Thymus (tissue), 14 donors: Measurements from ENCODE around the gene TMEM255B. TPM values are rescaled to one million over a fixed set of nuclear protein-coding genes. Genes with fewer than 3 reads are reported as not detected.
"Not testable (repeated sequence)": the region's sequence is repeated elsewhere in the genome, so short reads cannot be mapped to it uniquely, and the experiment has no call there.

Experiments
- DNase-seq, 9 donors: peaks; one replicate each; pipeline ENCODE4 v3.0.0-alpha.2; 2013; ENCODE audit warnings: low spot score in 9 of 9, low read depth in 6 of 9, missing footprints in 1 of 9
- H3K27ac ChIP-seq, 2 donors: one replicate each; pipeline ENCODE4 v1.5.1; 2013; ENCODE audit warnings: control low read depth in 1 of 2, low read depth in 1 of 2, low read length in 1 of 2, mild to moderate bottlenecking in 1 of 2, moderate library complexity in 1 of 2
- H3K27me3 ChIP-seq, 2 donors: one replicate each; pipeline ENCODE4 v1.5.1; 2013; ENCODE audit warnings: low read length in 1 of 2; ENCODE audit not compliant: control insufficient read depth in 2 of 2, insufficient read depth in 1 of 2
- H3K36me3 ChIP-seq, 2 donors: one replicate each; pipeline ENCODE4 v1.5.1; 2013; ENCODE audit warnings: low read length in 1 of 2, mild to moderate bottlenecking in 1 of 2, moderate library complexity in 1 of 2; ENCODE audit not compliant: control insufficient read depth in 2 of 2, insufficient read depth in 2 of 2
- H3K4me1 ChIP-seq, 2 donors: one replicate each; pipeline ENCODE4 v1.5.1; 2013; ENCODE audit warnings: low read length in 2 of 2; ENCODE audit not compliant: control insufficient read depth in 2 of 2, insufficient read depth in 2 of 2
- H3K4me3 ChIP-seq, 2 donors: one replicate each; pipeline ENCODE4 v1.5.1; 2013; ENCODE audit warnings: low read length in 2 of 2, control low read depth in 1 of 2, mild to moderate bottlenecking in 1 of 2
- H3K9me3 ChIP-seq, 2 donors: one replicate each; pipeline ENCODE4 v1.5.1; 2013; ENCODE audit warnings: low read length in 1 of 2, mild to moderate bottlenecking in 1 of 2; ENCODE audit not compliant: control insufficient read depth in 2 of 2, insufficient read depth in 1 of 2
- WGBS: extraction: QIAGEN DNeasy Blood & Tissue Kit; methylation state at CpG from one replicate; pipeline ENCODE4 v1.1.7; 2013; 5-methylcytosine and 5-hydroxymethylcytosine counted together
- long read RNA-seq, 10 donors: transcript quantifications; one replicate each; lab custom pipeline, GENCODE V29; 2026
- polyA plus RNA-seq: library from polyadenylated mRNA; stranded (reverse); fragments of 200-250 nt; gene quantifications from one replicate; pipeline ENCODE4 v1.2.3, GENCODE V29; 2013
- total RNA-seq: library from RNA; stranded (reverse); fragments of 120-200 nt; gene quantifications from one replicate; pipeline ENCODE4 v1.2.4, GENCODE V29; 2013
- donor health status: healthy.

The TMEM255B gene
- total RNA-seq (0.61 TPM), polyA plus RNA-seq (7.2 TPM)
- long read RNA-seq, donor 1, result 0 reads
- long read RNA-seq, donor 2, result 0 reads
- long read RNA-seq, donor 3, result 0 reads
- long read RNA-seq, donor 4, result 0 reads
- long read RNA-seq, donor 5, full-length matches to known transcripts, result 4 of 4 reads
- long read RNA-seq, donor 5, partial matches to known transcripts, result 0 of 4 reads
- long read RNA-seq, donor 5, other reads (novel, unspliced or antisense), result 0 of 4 reads
- long read RNA-seq, donor 6, partial matches to known transcripts, result 0 of 1 reads
- long read RNA-seq, donor 6, other reads (novel, unspliced or antisense), result 0 of 1 reads
- long read RNA-seq, donor 7, result 0 reads
- long read RNA-seq, donor 8, result 0 reads
- long read RNA-seq, donor 9, result 0 reads
- long read RNA-seq, donor 10, result 0 reads

DNA sequence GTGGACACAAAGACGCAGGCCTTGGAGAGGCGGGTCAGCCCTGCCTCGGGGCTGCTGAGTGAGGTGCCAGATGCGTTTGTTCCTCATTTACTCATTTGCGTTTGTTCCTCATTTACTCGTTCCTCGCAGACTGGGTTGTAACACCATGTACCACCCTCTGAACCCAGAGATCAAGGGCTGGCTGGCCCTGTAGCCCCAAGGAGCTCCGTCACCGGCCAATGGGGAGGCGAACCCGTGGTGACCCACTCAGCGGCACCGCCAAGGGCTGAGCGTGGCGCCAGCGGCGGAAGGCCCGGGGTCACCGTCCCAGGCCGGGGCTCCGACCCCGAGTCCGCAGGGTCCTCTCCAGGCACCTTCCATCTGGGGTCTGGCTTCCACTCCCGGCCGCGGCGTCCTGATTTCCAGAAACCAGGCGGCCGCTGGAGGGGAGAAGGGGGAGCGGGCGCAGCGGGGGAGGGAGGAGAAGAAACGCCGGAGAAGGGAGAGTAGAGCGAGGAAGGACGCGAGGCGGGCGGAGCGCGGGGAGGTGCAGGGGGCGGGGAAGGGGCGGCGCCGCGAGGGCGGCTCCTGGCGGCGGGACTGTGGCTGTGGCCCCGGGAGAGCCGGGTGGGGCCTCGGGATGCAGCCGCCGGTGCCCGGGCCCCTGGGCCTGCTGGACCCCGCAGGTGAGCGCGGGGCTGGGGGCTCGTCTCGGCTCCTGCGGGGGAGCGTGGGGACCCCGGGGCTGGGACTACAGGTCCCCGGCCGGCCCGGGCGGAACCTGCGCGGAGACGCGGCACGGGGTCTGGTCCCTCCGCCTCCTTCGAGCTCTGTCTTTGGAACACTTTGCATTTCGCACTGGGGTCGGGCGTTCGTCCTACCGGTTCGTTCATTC is at the start of gene TMEM255B:
Gene TMEM255B, plus strand, starts transcription at position 576 of the 874 bp plus-strand sequence. Its CDS starts 44 bp downstream, at position 620.
- Histone ChIP-seq H3K4me3 (peak within 1 kb of the TSS; percentile 48 to 56), H3K27ac (peak within 1 kb of the TSS in 1 of 2 donors; percentile 48), H3K36me3 (no peaks in the 10 kb centered on the region), H3K27me3 (peaks cover 16 to 73% of the 10 kb centered on the region in 2 donors), H3K9me3 (no peaks in the 10 kb centered on the region), H3K4me1 (peaks cover 3 to 15% of the 10 kb centered on the region in 2 donors)
- under 1% methylated on average over 80 of the region's 80 CpGs for WGBS
- peak in 6 of 9 donors; percentile 40 to 79 (median 55) for DNase-seq

DNA sequence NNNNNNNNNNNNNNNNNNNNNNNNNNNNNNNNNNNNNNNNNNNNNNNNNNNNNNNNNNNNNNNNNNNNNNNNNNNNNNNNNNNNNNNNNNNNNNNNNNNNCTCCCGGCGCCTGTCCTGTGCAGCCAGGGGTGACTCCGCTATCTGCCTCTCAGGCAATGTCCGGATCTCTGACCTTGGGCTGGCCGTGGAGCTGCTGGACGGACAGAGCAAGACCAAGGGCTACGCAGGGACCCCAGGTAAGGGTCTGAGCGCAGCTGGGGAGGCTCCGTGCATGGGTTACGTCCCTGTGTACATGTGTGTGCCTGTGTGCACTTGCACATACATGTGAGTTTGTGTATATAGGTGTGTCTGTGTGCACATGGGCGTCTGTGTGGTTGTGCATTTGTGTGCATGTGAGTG is 36.1 kb upstream of the TMEM255B start:
- H3K4me1 ChIP-seq, result peaks cover 0 to 16% of the 10 kb centered on the region in 2 donors
- no peak for DNase-seq
- no peaks in the 10 kb centered on the region for H3K36me3 ChIP-seq
- H3K4me3 ChIP-seq, result no peak overlapping the region
- H3K27ac ChIP-seq, result no peak overlapping the region
- H3K27me3 ChIP-seq, result no peaks in the 10 kb centered on the region
- 87% methylated on average over 9 of the region's 11 CpGs for WGBS
- H3K9me3 ChIP-seq, result peaks cover 0 to 14% of the 10 kb centered on the region in 2 donors

DNA sequence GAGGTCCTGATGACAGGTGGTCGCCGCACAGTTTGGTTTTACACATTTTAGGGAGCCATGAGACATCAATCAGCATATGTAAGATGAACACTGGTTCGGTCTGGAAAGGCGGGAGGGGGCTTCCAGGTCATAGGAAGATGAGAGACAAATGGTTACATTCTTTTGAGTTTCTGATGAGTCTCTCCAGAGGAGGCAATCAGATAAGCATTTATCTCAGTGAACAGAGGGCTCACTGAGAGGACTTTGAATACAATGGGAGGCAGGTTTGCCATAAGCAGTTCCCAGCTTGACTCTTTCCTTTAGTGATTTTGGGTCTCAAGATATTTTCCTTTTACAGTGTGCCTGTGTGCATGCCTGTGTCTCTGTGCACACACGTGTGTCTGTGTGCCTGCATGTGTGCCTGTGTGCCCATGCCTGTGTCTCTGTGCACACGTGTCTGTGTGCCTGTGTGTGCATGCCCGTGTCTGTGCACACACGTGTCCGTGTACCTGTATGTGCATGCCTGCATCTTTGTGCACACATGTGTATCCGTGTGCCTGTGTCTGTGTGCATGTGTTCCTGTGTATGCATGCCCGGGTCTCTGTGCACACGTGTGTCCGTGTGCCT is 35.5 kb upstream of the TMEM255B start:
- peaks cover 0 to 14% of the 10 kb centered on the region in 2 donors for H3K9me3 ChIP-seq
- H3K4me1 ChIP-seq, result peaks cover 0 to 16% of the 10 kb centered on the region in 2 donors
- peaks cover 0 to 3% of the 10 kb centered on the region in 2 donors for H3K27me3 ChIP-seq
- DNase-seq, result no peak
- no peak overlapping the region for H3K4me3 ChIP-seq
- H3K36me3 ChIP-seq, result no peaks in the 10 kb centered on the region
- no peak overlapping the region for H3K27ac ChIP-seq
- 87% methylated on average over 13 of the region's 13 CpGs for WGBS

DNA sequence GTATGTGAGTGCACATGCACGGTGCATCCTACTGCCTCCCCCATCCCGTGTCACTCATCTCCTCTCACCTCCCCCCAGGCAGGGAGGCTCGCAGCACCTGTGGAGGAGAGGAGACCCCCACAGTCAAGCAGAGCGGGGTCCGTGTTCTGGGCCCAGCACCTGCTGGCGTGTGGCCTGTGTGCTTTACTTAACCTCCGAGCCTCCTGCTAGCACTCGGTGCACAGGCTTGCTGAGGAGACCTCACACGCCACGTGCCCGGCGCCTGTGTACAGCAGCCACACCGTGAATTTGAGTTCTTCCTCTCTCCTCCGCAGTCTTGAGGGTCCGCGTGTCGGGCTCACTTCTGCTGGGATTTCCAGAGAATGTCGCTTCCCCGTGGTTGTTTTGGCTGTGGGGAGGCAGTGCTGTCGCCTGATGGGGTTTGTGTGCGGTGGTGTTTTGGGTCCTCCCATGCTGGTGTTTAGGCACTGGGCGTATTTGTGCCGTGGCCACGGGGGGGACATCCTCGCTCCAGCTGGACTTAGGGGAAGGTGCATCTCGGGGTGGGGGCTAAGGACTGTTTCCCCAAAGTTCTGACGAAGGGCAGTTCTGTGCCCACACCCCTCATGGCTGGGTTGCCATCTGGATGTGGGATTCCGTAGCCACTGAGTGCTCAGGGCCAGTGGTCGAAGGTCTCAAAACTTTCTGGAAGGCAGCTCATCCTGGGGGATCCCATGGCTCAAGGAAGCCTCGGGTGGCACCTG is 34.8 kb upstream of the TMEM255B start:
- H3K4me3 ChIP-seq, result peak overlapping the region; percentile 33 to 56
- peaks cover 0 to 17% of the 10 kb centered on the region in 2 donors for H3K9me3 ChIP-seq
- DNase-seq, result no peak

DNA sequence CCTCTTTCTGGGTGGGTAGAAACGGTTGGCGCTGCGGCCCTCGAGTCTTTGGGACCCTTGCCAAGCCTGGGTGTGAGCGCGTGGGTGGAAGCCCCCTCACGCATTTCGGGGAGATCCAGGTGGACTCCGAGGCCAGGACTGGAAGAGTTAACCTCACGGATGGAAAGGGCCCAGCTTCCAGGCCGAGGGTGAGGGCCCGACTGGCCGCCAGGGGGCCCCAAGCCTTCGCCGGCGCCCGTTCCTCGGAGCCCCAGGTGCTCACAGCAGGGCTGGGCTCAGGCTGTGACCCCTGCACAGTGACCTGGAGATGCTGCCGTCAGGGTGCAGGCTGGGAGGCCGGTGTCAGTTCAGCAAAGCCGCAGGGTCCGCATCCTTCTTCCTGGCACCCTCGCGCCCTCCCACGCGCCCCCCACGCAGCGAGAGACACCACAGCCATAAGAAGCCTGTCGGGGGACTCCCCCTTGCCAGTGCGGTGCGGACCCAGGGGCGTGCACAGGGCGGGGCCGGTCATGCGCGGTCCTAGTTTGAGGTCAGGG is 34.2 kb upstream of the TMEM255B start:
- Histone ChIP-seq H3K27me3 (peaks cover 4 to 16% of the 10 kb centered on the region in 2 donors), H3K27ac (peak overlapping the region; percentile 52 to 74), H3K9me3 (peaks cover 0 to 18% of the 10 kb centered on the region in 2 donors), H3K36me3 (no peaks in the 10 kb centered on the region), H3K4me1 (peaks cover 0 to 16% of the 10 kb centered on the region in 2 donors), H3K4me3 (peak overlapping the region; percentile 33 to 56)
- DNase-seq, result peak; percentile 41 to 85 (median 62)
- WGBS, result 5% methylated on average over 36 of the region's 36 CpGs

More for the DNA sequence above, 34.8 kb upstream of the TMEM255B start:
- 85% methylated on average over 30 of the region's 30 CpGs for WGBS
- Histone ChIP-seq H3K4me1 (peaks cover 0 to 16% of the 10 kb centered on the region in 2 donors), H3K27me3 (peaks cover 0 to 10% of the 10 kb centered on the region in 2 donors), H3K36me3 (no peaks in the 10 kb centered on the region), H3K27ac (peak overlapping the region in 1 of 2 donors; percentile 74)

DNA sequence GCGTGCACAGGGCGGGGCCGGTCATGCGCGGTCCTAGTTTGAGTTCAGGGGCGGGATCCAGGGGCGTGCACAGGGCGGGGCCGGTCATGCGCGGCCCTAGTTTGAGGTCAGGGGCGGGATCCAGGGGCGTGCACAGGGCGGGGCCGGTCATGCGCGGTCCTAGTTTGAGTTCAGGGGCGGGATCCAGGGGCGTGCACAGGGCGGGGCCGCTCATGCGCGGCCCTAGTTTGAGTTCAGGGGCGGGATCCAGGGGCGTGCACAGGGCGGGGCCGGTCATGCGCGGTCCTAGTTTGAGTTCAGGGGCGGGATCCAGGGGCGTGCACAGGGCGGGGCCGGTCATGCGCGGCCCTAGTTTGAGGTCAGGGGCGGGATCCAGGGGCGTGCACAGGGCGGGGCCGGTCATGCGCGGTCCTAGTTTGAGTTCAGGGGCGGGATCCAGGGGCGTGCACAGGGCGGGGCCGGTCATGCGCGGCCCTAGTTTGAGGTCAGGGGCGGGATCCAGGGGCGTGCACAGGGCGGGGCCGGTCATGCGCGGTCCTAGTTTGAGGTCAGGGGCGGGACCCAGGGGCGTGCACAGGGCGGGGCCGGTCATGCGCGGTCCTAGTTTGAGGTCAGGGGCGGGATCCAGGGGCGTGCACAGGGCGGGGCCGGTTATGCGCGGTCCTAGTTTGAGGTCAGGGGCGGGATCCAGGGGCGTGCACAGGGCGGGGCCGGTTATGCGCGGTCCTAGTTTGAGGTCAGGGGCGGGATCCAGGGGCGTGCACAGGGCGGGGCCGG is 33.5 kb upstream of the TMEM255B start:
- Histone ChIP-seq H3K4me1 (peaks cover 0 to 16% of the 10 kb centered on the region in 2 donors), H3K4me3 (peak overlapping the region in 1 of 2 donors; percentile 56), H3K9me3 (peaks cover 0 to 18% of the 10 kb centered on the region in 2 donors), H3K27me3 (peaks cover 8 to 23% of the 10 kb centered on the region in 2 donors)
- not testable (repeated sequence) for DNase-seq, H3K27ac ChIP-seq, H3K36me3 ChIP-seq
- 5% methylated on average over 19 of the region's 75 CpGs for WGBS

DNA sequence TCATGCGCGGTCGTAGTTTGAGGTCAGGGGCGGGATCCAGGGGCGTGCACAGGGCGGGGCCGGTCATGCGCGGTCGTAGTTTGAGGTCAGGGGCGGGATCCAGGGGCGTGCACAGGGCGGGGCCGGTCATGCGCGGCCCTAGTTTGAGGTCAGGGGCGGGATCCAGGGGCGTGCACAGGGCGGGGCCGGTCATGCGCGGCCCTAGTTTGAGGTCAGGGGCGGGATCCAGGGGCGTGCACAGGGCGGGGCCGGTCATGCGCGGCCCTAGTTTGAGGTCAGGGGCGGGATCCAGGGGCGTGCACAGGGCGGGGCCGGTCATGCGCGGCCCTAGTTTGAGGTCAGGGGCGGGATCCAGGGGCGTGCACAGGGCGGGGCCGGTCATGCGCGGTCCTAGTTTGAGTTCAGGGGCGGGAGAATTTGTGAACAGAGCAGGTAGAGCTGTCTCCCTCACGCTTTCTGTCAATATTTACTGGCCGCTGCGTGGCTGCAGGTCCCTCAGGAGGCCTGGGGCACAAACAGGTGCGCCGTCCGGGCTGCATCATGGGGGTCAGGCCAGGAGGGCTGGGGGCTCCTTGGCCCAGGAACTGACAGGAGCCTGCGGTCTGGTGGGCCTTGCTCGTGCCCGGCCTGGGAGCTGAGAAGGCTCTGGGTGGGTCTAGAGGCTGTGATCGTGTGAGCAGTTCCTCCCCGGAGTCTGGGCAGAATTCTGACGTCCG is 32.8 kb upstream of the TMEM255B start:
- 50% methylated on average over 27 of the region's 54 CpGs for WGBS
- Histone ChIP-seq H3K27ac (peak overlapping the region in 1 of 2 donors; percentile 44), H3K4me1 (peaks cover 0 to 16% of the 10 kb centered on the region in 2 donors), H3K27me3 (peaks cover 9 to 30% of the 10 kb centered on the region in 2 donors), H3K9me3 (peaks cover 0 to 18% of the 10 kb centered on the region in 2 donors)
- not testable (repeated sequence) for H3K36me3 ChIP-seq, H3K4me3 ChIP-seq, DNase-seq
